Measurements from ENCODE around the gene TXNDC12.
"Not testable (repeated sequence)": the region's sequence is repeated elsewhere in the genome, so short reads cannot be mapped to it uniquely, and the experiment has no call there.

The TXNDC12 gene

GRCh38 chr1:52045666-52046195 lies 9.3 kb downstream of the TXNDC12 start:
- DNase-seq = not testable (repeated sequence)

GRCh38 chr1:52045236-52045635 lies 9.8 kb downstream of the TXNDC12 start:
- DNase-seq = no peak

GRCh38 chr1:52041551-52042185 lies 13.3 kb downstream of the TXNDC12 start:
- DNase-seq = no peak

GRCh38 chr1:52037909-52038308 lies 17.1 kb downstream of the TXNDC12 start:
- no peak for DNase-seq

GRCh38 chr1:52037402-52037814 lies 17.6 kb downstream of the TXNDC12 start:
- no peak for DNase-seq

GRCh38 chr1:52034050-52034384 lies 21.0 kb downstream of the TXNDC12 start:
- no peak for DNase-seq

- DNase-seq = peak; percentile 86
Measured at GRCh38 chr1:52033190-52034049, 21.6 kb downstream of the TXNDC12 start, which contains the start of gene KTI12. KTI12 (minus strand) TSS chr1:52033810; CDS start chr1:52033761, 49 bp downstream.

- no peak for DNase-seq
Measured at GRCh38 chr1:52032785-52033131, 22.2 kb downstream of the TXNDC12 start.

- DNase-seq = no peak
Measured at GRCh38 chr1:52032124-52032784, 22.7 kb downstream of the TXNDC12 start.

GRCh38 chr1:52028839-52029238 lies 26.2 kb downstream of the TXNDC12 start:
- not testable (repeated sequence) for DNase-seq

GRCh38 chr1:52028328-52028727 lies 26.7 kb downstream of the TXNDC12 start:
- DNase-seq = no peak

GRCh38 chr1:52026278-52026677 lies 28.7 kb downstream of the TXNDC12 start:
- DNase-seq = no peak

- no peak for DNase-seq
Measured at GRCh38 chr1:52022133-52022532, 32.9 kb downstream of the TXNDC12 start.

- DNase-seq = no peak
Measured at GRCh38 chr1:52008071-52008809, 46.8 kb downstream of the TXNDC12 start.

GRCh38 chr1:52007215-52008002 lies 47.6 kb downstream of the TXNDC12 start:
- no peak for DNase-seq

GRCh38 chr1:52006081-52006553 lies 48.9 kb downstream of the TXNDC12 start:
- DNase-seq = not testable (repeated sequence)

GRCh38 chr1:52005548-52005947 lies 49.4 kb downstream of the TXNDC12 start:
- not testable (repeated sequence) for DNase-seq

- DNase-seq = no peak
Measured at GRCh38 chr1:52003877-52004276, 51.1 kb downstream of the TXNDC12 start.

GRCh38 chr1:52002038-52002917 lies 52.7 kb downstream of the TXNDC12 start:
- peak; percentile 78 for DNase-seq

GRCh38 chr1:51998701-51999100 lies 56.3 kb downstream of the TXNDC12 start:
- no peak for DNase-seq

GRCh38 chr1:51997974-51998382 lies 57.0 kb downstream of the TXNDC12 start:
- no peak for DNase-seq

Data from midbrain (tissue), 1 donor.